Loucy (cell line): ENCODE measurements around the gene SYNE2.

Source experiments
- CTCF ChIP-seq: fragments of 200-600 bp; sonication (generic); conservative IDR thresholded peaks from 2 replicates; pipeline ENCODE4 v1.5.1; 2014; ENCODE audit warnings: mild to moderate bottlenecking, antibody characterized with exemption, low read length
- EZH2phosphoT487 ChIP-seq: fragments of 200-600 bp; IDR thresholded peaks from 2 replicates; pipeline ENCODE4 v1.6.1; 2018; ENCODE audit warnings: antibody characterized with exemption, mild to moderate bottlenecking, moderate library complexity, borderline replicate concordance

- TF ChIP-seq CTCF = no peak
- no peak for TF ChIP-seq EZH2phosphoT487
These were observed 228.5 kb downstream of the SYNE2 start for GRCh38 chr14:64081174-64081746.
